HCT116 (cell line): ENCODE results near the gene SLAMF6.

ENCODE experiments used
- CBX3 ChIP-seq: IDR thresholded peaks from 2 replicates; pipeline ENCODE4 v1.6.1; 2012; ENCODE audit warnings: low read depth
- EZH2 ChIP-seq: fragments of 200-600 bp; sonication (generic); IDR thresholded peaks from 2 replicates; pipeline ENCODE4 v1.6.1; 2017; ENCODE audit warnings: antibody characterized with exemption, mixed run types
- JUND ChIP-seq: IDR thresholded peaks from 2 replicates; pipeline ENCODE4 v1.6.1; 2012
- POLR2AphosphoS5 ChIP-seq: IDR thresholded peaks from 2 replicates; pipeline ENCODE4 v1.6.1; 2011; ENCODE audit warnings: mild to moderate bottlenecking, low read depth, low read length, moderate library complexity
- SP1 ChIP-seq: IDR thresholded peaks from 2 replicates; pipeline ENCODE4 v1.6.1; 2012; ENCODE audit warnings: low read depth
- TCF7L2 ChIP-seq: IDR thresholded peaks from 2 replicates; pipeline ENCODE4 v1.7.0; 2011; ENCODE audit warnings: borderline replicate concordance, inconsistent platforms; ENCODE audit not compliant: insufficient read depth, insufficient read length; ENCODE audit errors: extremely low read depth
- YY1 ChIP-seq: IDR thresholded peaks from 2 replicates; pipeline ENCODE4 v1.6.1; 2011; ENCODE audit warnings: low read length, low read depth, moderate library complexity, mild to moderate bottlenecking; ENCODE audit not compliant: insufficient replicate concordance; ENCODE audit errors: extremely low read depth
- ZNF274 ChIP-seq: fragments of 200-500 bp; sonication (Bioruptor generic); IDR thresholded peaks from 2 replicates; pipeline ENCODE4 v1.6.1; 2014; ENCODE audit warnings: mild to moderate bottlenecking, low read depth, low read length, inconsistent platforms
- TF ChIP-seq, protein P1 (sequence below), 3 experiments: fragments of 200-600 bp in 1 of 3; sonication (generic) in 1 of 3; IDR thresholded peaks in 2 of 3; conservative IDR thresholded peaks in 1 of 3; 2 replicates each; pipeline ENCODE4 v1.5.1; 2012 to 2017; ENCODE audit warnings: low read depth in 2 of 3, low read length in 2 of 3, antibody characterized with exemption in 1 of 3, borderline replicate concordance in 1 of 3, control low read depth in 1 of 3, mild to moderate bottlenecking in 1 of 3, mixed read lengths in 1 of 3, mixed run types in 1 of 3, moderate library complexity in 1 of 3; ENCODE audit not compliant: insufficient read depth in 1 of 3
- TF ChIP-seq, protein P2 (sequence below): IDR thresholded peaks from 2 replicates; pipeline ENCODE4 v1.6.1; 2012; ENCODE audit warnings: low read depth
- TF ChIP-seq, protein P3 (sequence below): IDR thresholded peaks from 2 replicates; pipeline ENCODE4 v1.6.1; 2011; ENCODE audit warnings: mild to moderate bottlenecking, low read length, moderate library complexity; ENCODE audit not compliant: insufficient replicate concordance; ENCODE audit errors: extremely low read depth

DNA sequence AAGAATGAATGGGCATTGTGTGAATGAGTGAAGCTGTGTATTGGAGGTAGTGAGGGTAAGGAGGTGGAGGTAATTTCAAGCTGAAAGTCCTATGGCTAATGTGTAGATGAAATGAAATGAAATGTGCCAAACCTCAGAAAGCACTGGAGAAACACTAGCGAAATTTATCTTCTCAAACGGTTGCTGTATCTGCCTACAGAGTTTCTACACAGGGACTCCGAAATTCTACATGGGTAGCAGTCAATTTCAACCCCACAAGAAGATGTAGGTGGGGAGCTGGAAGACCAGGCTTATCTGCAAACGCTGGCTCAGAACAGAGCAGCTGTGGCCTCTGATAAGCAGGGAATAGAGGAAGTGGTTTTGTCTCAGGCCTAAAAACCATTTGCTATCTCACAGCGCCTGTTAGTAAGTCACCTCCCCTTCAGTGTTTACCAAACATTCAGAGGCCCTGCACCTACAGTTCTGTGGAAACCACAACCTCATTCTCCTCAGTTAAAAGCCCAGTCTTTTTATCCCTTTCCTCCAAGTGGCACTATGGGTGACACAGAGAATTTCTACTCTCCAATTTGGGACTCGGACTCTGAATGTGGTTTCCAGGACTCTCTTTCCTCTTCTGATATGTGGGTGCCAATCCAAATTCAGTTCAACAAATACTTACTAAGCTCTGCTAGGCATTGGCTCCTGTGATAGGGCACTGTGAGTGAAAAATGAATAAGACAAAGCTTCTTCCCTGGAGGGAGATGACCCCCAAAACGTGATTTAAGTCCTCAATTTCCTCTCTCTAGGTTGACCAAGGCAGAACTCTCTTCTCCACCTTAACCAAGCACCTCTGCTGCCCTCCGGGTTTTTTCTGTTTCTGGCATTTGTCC lies 17.2 kb upstream of the SLAMF6 start:
- TF ChIP-seq, protein P1, sequence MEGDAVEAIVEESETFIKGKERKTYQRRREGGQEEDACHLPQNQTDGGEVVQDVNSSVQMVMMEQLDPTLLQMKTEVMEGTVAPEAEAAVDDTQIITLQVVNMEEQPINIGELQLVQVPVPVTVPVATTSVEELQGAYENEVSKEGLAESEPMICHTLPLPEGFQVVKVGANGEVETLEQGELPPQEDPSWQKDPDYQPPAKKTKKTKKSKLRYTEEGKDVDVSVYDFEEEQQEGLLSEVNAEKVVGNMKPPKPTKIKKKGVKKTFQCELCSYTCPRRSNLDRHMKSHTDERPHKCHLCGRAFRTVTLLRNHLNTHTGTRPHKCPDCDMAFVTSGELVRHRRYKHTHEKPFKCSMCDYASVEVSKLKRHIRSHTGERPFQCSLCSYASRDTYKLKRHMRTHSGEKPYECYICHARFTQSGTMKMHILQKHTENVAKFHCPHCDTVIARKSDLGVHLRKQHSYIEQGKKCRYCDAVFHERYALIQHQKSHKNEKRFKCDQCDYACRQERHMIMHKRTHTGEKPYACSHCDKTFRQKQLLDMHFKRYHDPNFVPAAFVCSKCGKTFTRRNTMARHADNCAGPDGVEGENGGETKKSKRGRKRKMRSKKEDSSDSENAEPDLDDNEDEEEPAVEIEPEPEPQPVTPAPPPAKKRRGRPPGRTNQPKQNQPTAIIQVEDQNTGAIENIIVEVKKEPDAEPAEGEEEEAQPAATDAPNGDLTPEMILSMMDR (IDR thresholded peaks at IDR 0.05 in 2 of 3, conservative IDR thresholded peaks at IDR 0.05 in 1 of 3; ENCODE audit: borderline replicate concordance in 1 of 3, insufficient read depth in 1 of 3, low read depth in 2 of 3, low read length in 2 of 3), result no peak
- TF ChIP-seq SP1 (no peak), ZNF274 (no peak), TCF7L2 (no peak), JUND (no peak), YY1 (no peak), POLR2AphosphoS5 (no peak), EZH2 (no peak), CBX3 (no peak)
- TF ChIP-seq, protein P2, sequence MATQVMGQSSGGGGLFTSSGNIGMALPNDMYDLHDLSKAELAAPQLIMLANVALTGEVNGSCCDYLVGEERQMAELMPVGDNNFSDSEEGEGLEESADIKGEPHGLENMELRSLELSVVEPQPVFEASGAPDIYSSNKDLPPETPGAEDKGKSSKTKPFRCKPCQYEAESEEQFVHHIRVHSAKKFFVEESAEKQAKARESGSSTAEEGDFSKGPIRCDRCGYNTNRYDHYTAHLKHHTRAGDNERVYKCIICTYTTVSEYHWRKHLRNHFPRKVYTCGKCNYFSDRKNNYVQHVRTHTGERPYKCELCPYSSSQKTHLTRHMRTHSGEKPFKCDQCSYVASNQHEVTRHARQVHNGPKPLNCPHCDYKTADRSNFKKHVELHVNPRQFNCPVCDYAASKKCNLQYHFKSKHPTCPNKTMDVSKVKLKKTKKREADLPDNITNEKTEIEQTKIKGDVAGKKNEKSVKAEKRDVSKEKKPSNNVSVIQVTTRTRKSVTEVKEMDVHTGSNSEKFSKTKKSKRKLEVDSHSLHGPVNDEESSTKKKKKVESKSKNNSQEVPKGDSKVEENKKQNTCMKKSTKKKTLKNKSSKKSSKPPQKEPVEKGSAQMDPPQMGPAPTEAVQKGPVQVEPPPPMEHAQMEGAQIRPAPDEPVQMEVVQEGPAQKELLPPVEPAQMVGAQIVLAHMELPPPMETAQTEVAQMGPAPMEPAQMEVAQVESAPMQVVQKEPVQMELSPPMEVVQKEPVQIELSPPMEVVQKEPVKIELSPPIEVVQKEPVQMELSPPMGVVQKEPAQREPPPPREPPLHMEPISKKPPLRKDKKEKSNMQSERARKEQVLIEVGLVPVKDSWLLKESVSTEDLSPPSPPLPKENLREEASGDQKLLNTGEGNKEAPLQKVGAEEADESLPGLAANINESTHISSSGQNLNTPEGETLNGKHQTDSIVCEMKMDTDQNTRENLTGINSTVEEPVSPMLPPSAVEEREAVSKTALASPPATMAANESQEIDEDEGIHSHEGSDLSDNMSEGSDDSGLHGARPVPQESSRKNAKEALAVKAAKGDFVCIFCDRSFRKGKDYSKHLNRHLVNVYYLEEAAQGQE, result no peak
- TF ChIP-seq, protein P3, sequence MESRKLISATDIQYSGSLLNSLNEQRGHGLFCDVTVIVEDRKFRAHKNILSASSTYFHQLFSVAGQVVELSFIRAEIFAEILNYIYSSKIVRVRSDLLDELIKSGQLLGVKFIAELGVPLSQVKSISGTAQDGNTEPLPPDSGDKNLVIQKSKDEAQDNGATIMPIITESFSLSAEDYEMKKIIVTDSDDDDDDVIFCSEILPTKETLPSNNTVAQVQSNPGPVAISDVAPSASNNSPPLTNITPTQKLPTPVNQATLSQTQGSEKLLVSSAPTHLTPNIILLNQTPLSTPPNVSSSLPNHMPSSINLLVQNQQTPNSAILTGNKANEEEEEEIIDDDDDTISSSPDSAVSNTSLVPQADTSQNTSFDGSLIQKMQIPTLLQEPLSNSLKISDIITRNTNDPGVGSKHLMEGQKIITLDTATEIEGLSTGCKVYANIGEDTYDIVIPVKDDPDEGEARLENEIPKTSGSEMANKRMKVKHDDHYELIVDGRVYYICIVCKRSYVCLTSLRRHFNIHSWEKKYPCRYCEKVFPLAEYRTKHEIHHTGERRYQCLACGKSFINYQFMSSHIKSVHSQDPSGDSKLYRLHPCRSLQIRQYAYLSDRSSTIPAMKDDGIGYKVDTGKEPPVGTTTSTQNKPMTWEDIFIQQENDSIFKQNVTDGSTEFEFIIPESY, result no peak
